IPS DF 19.7 (cell line): ENCODE data around the gene TEX30.

Experiments used
- DNase-seq: peaks from one replicate; pipeline ENCODE4 v3.0.0-alpha.2; 2013; ENCODE audit warnings: low read depth, low spot score

The TEX30 gene

GRCh38 chr13:102779436-102780159 is 6.0 kb upstream of the TEX30 start:
- no peak for DNase-seq

GRCh38 chr13:102777736-102778135 is 4.2 kb upstream of the TEX30 start:
- no peak for DNase-seq

- no peak for DNase-seq
Measured at GRCh38 chr13:102776271-102776670, 2.7 kb upstream of the TEX30 start.

DNA sequence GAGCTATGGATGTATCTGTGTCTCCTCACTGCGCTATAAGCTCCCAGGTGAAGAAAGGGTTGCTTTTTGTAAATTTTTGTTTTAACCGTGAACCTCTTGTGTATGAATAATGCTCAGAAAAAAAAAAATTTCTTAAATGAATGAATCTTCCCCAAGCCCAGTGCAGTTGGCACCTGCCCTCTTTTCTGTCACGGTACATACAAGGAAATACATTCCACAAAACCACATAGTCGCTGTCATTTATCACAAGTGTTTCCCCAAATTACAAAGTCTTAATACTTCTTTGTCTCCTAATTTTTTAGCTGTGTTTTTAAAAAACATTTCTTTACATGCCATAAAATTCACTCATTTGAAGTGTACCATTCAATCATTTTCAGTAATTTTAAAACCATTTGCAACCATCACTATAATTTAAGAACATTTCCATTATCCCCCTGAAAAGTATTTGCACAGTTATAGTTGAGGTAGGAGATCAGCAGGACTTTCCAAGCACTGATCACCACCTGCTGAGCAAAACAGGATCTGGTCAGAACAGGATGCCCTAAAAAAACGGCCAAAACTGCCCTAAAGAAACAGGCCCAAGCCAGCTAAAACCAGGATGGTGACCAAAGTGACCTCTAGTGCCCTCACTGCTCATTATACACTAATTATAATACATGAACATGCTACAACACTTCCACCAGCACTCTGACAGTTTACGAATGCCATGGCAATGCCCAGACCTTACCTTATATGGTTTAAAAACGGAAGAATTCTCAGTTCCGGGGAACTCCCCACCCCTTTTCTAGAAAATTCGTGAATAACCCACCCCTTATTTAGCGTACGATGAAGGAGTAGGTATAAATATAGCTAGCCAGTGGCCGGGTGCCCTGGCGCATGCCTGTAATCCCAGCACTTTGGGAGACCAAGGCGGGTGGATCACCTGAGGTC is 1.3 kb upstream of the TEX30 start:
- no peak for DNase-seq

DNA sequence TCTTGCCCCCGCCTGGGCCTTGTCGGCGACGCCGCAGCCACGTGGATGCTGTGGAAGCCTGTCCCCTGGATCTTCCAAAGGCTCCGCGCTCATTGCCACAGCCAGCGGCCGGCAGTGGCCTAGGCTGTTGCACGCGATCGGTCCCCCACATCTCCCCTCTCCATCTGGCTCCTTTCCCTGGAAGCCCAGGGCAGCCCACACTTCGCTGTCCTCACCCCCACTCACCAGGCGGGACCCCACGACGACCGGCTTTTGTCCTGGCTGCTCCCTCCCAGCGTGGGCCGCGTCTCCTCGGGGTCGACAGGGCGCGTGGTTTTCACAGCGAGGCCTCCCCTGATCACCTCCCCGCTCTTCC is 605 bp upstream of the TEX30 start:
- DNase-seq = no peak

DNA sequence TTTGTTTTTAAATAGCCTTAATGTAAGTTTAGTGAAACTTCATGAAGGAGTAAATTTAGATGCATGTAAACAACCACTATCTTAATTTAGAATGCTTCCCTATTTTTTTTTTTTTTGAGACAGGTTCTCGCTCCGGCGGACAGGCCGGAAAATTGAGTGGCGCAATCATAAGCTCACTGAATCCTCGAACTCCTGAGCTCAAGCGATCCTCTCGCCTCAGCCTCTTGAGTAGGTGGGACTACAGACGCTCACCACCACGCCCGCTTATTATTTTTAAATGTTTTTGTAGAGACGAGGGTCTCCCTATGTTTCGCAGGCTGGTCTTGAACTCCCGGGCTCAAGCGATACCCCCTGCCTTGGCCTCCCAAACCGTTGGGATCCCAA is 1.6 kb downstream of the TEX30 start:
- no peak for DNase-seq

- DNase-seq = no peak
Measured at GRCh38 chr13:102771298-102772041, 2.1 kb downstream of the TEX30 start.

DNA sequence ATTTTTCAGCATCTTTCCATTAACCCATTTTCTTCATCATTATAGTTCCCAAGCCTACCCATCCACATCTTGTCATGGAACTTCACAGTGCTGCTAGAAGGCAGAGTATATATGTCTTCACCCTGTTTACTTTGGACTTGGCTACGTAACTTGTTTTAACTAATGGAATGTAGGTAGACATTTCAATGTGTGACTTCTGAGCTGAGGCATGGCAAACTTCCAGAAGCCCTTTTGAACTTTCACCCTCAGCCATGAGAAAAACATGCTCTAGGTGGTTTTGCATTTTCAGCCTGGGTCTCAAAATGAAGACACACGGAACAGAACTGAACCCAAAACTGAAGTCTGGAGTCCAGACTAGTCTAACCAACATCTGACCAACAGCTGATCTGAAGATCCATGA is 3.2 kb downstream of the TEX30 start:
- no peak for DNase-seq

- no peak for DNase-seq
Measured at GRCh38 chr13:102769679-102770078, 3.9 kb downstream of the TEX30 start.

GRCh38 chr13:102768909-102769308 is 4.7 kb downstream of the TEX30 start:
- DNase-seq = no peak

DNA sequence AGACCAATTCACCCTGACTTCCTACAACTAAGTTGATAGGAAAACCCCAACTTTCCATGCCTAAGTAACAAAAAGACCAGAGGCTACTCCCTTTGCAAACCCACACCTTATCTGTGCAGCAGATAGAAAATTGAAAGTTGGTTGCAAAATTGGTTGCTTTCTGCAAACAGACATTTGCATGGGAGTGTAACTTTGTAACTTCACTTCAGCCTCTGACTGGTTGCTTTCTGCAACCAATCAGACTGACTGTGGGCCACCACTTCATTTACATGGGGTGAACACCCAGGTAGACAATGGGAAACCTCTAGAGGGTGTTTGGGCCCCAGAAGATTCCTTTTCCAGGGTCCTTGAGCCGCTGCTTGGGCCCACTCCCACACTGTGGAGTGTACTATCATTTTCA is 9.8 kb downstream of the TEX30 start:
- DNase-seq = no peak

- no peak for DNase-seq
Measured at GRCh38 chr13:102761071-102761470, 12.5 kb downstream of the TEX30 start.

DNA sequence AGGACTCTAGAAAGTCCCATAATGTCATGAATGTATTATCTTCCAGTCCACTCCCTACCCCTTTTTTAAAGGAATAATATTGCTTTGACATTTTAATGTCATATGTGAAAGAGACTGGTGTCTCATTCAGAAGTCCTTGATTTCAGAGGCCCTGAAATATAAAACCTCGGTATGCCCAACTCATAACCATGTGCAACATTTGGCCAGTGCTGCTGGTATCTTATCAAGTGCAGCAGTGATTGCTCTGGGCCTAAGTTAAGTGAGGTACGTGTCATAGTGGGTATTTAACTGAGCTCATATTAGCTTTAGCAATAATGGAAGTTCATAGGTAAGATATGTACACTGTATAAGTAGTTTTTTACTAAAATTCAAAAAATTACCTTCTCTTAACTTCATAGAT is 14.7 kb downstream of the TEX30 start:
- no peak for DNase-seq

- no peak for DNase-seq
Measured at GRCh38 chr13:102757006-102757405, 16.6 kb downstream of the TEX30 start.

GRCh38 chr13:102751886-102752285 is 21.7 kb downstream of the TEX30 start:
- no peak for DNase-seq

GRCh38 chr13:102742506-102742905 is 31.1 kb downstream of the TEX30 start:
- DNase-seq = no peak

- DNase-seq = no peak
Measured at GRCh38 chr13:102742101-102742500, 31.5 kb downstream of the TEX30 start.

GRCh38 chr13:102729560-102730270 is 43.9 kb downstream of the TEX30 start:
- no peak for DNase-seq

DNA sequence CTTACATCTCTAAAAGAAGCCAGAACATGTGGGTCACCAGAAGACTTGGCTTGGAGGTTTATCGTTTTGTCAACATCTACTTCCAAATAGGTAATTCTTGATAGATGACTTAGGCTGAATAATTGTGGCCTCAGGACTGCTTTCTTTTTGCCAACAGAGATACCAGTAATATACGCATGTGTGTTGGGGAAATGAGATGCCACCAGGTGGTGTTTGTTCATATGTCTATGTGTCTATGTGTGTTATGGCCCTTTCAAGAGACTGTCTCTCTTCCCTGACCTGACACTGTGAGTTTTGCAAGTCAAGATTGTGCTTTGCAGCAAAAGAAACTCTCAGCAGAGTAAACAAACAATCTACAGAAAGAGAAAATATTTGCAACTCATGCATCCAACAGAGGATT is 47.2 kb downstream of the TEX30 start:
- DNase-seq = no peak

- no peak for DNase-seq
Measured at GRCh38 chr13:102724923-102725322, 48.7 kb downstream of the TEX30 start.

GRCh38 chr13:102721800-102722231 is 51.8 kb downstream of the TEX30 start:
- no peak for DNase-seq

DNA sequence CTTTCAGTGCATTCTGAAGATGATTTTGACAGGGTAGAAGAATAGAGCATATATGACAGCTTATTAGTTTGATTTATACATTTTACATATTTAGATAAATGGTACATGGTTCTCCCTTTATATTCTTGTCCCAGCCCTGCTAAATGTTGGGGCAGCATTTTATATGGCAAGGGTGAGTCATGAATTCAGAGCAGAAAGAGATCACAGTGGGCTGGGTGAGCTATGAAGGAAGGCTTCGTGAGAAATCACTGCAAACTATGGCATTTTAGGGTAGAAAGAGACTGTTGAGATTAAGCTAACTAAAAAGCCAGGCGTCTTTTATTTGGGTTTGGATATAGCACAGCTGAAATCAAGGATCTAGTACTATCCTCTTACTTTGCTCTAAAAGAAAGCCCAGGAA is 54.8 kb downstream of the TEX30 start:
- DNase-seq = no peak
